Ectodermal cell (in vitro differentiated cells): ENCODE results near the gene DYNLT1.
A peak's percentile ranks its signal among the peaks of the same experiment; 100 is the strongest.
"Not testable (repeated sequence)": the region's sequence is repeated elsewhere in the genome, so short reads cannot be mapped to it uniquely, and the experiment has no call there.

Experiments
- H3K27ac ChIP-seq: 2 replicates; pipeline ENCODE4 v1.7.0; 2013; ENCODE audit warnings: mild to moderate bottlenecking, low read depth, low read length; ENCODE audit not compliant: insufficient read depth, poor library complexity, severe bottlenecking
- H3K27me3 ChIP-seq: 2 replicates; pipeline ENCODE4 v1.7.0; 2013; ENCODE audit warnings: mild to moderate bottlenecking, low read length; ENCODE audit not compliant: insufficient read depth, control insufficient read depth, poor library complexity, severe bottlenecking
- H3K36me3 ChIP-seq: one replicate; pipeline ENCODE4 v1.7.0; 2013; ENCODE audit warnings: low read length; ENCODE audit not compliant: control insufficient read depth, insufficient read depth
- H3K4me1 ChIP-seq: one replicate; pipeline ENCODE4 v1.7.0; 2013; ENCODE audit warnings: low read length; ENCODE audit not compliant: control insufficient read depth, insufficient read depth
- H3K4me3 ChIP-seq: 2 replicates; pipeline ENCODE4 v1.7.0; 2013; ENCODE audit warnings: low read depth, low read length, control low read depth; ENCODE audit not compliant: insufficient read depth
- H3K9me3 ChIP-seq: 2 replicates; pipeline ENCODE4 v1.7.0; 2013; ENCODE audit warnings: mild to moderate bottlenecking, low read length, moderate library complexity; ENCODE audit not compliant: control insufficient read depth
- WGBS, 2 experiments: methylation state at CpG; one replicate each; pipeline ENCODE4 v1.1.7; 2013; ENCODE audit warnings: missing lambda C conversion rate in 2 of 2; 5-methylcytosine and 5-hydroxymethylcytosine counted together

DYNLT1 gene

DNA sequence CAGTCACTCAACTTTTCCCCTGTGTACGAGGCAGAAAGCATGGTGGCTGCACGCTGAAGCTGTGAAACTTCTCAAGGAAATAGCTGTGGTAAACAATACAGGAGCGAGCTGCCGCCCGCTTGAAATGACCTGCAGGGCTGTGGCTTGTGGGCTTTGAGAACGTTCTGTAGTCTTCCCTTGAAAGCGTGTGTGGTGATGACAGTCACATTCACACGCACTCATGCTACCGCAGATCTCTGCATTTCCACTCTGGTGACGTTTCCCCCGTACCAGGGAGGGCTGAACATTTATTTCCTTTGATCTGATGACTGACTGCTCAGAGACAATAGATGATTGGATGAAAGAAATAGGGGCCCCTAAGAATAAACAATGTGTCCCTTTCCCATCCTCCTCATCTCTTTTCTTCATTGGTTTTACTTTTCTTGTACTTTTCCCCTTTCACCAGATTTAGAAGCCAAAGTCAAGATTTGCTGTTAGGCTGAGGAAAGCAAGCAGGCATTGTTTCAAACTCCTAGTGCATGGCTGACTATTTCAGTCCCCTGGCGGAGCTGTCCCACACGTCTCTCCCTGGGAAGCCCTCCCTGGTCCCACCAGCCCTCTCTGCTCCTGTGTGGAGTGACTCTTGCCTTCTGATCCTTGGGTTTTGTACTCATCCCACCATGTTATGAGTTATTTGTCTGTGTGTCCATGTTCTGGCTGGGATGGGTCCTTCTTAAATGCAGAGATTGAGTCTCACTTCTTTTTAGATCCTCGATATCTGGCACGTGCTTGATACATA is 9.2 kb upstream of the DYNLT1 start:
- H3K4me1 ChIP-seq: no peaks in the 10 kb centered on the region
- H3K27me3 ChIP-seq: no peaks in the 10 kb centered on the region
- no peaks in the 10 kb centered on the region for H3K9me3 ChIP-seq
- no peaks in the 10 kb centered on the region for H3K36me3 ChIP-seq
- WGBS, 2 experiments: 83 to 88% methylated on average over 15 of the region's 15 CpGs
- no peak overlapping the region for H3K27ac ChIP-seq
- no peak overlapping the region for H3K4me3 ChIP-seq

- H3K27ac ChIP-seq, H3K4me1 ChIP-seq, H3K4me3 ChIP-seq, H3K36me3 ChIP-seq, H3K9me3 ChIP-seq, H3K27me3 ChIP-seq: not testable (repeated sequence)
- WGBS, 2 experiments: 93 to 94% methylated on average over 15 to 16 of the region's 17 CpGs
Measured at GRCh38 chr6:158651981-158652737, 7.6 kb upstream of the DYNLT1 start.

DNA sequence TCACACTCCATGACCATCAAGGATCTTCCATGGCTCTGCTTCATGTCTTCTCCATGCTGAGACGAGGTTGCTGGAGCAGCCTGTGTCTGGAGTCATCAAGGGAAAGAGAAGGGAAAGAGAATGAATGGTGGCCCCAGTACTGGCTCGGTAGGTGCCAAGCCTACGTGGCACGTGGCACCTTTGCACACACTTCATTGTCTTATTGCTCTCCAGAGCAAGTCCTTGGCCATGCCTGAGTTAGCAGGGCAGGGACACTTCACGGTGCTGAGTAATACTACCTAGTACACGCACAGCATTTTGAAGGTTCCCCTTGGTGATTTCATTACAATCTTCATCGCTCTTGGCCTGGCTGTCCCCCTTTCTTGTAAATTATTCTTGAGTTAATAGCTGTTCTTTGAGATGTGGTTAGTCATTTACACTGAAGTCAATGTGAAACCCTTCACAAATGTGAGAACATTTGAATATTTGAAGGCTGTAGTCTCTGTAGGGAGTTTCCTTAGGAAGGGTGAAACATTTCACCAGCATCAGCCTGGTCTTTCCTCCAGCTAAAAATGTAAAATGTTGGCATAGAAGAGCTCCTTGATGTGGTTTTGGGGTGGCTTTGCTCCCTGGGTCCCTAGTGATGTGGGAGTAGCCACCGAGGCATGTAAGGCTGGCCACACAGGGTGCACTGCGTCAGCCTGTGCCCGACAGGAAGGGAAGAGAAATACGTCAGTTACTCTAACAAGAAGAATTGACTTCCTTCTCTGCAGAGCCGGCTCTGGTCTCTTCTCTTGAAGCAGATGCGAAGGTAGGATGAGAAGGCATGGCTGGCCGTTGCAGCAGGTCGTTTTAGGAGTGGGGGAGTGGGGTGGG is 5.0 kb upstream of the DYNLT1 start, which contains the start of gene SYTL3:
TSS of gene SYTL3 (plus strand) at position 766 of the 855 bp plus-strand sequence. CDS start 13,215 bp downstream, outside the sequence.
- no peaks in the 10 kb centered on the region for H3K9me3 ChIP-seq
- no peak within 1 kb of the TSS for H3K27ac ChIP-seq
- H3K27me3 ChIP-seq: peaks cover 9% of the 10 kb centered on the region
- H3K4me1 ChIP-seq: no peaks in the 10 kb centered on the region
- no peaks in the 10 kb centered on the region for H3K36me3 ChIP-seq
- 83 to 85% methylated on average over 13 to 15 of the region's 15 CpGs for WGBS, 2 experiments
- no peak within 1 kb of the TSS for H3K4me3 ChIP-seq

DNA sequence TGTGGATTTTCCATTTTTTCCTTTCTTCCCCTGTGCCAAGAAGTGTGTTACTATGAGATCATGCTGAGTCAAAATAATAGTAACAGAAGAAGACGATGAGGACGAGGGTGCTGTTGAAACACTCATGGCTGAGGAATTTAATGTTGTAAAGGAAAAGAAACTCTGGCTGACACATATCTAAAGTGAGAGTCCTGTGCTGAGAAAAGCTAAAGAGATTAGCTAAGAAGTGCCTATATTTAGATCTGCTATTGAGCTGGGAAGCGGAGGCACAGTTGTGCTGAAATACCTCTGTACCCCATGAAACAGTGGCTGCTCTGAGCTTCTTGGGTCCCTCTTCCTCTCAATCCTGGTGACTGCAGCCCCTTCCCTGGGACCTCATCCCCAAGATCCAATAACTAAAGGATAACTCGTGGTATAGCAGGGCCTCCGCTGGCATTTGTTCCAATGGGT is 4.2 kb upstream of the DYNLT1 start:
- WGBS, 2 experiments: 94 to 95% methylated on average over 3 to 5 of the region's 5 CpGs
- H3K4me1 ChIP-seq: no peaks in the 10 kb centered on the region
- no peak overlapping the region for H3K27ac ChIP-seq
- no peaks in the 10 kb centered on the region for H3K36me3 ChIP-seq
- H3K4me3 ChIP-seq: no peak overlapping the region
- H3K9me3 ChIP-seq: no peaks in the 10 kb centered on the region
- H3K27me3 ChIP-seq: peaks cover 9% of the 10 kb centered on the region

DNA sequence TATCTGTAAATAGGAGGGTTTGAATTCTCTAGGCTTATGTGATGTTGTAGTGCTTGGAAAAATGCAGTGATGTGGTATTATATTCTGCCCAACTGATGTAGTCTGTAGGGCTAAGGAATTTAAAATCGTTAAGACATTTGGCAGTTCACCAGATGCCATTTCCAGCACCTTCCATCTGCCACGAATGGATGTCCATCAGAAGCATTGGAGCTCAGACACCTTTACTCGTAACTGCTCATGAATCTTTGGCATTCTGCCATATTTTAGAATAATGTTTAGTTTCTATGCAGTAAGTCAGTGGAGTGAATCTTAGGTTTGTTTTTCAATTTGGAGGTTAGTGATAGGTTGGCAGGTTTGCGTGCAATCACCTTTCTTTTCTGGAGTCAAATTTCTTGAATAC is 3.0 kb upstream of the DYNLT1 start:
- no peak overlapping the region for H3K4me3 ChIP-seq
- no peak overlapping the region for H3K27ac ChIP-seq
- peaks cover 9% of the 10 kb centered on the region for H3K27me3 ChIP-seq
- H3K36me3 ChIP-seq: no peaks in the 10 kb centered on the region
- peaks cover 8% of the 10 kb centered on the region for H3K4me1 ChIP-seq
- H3K9me3 ChIP-seq: no peaks in the 10 kb centered on the region
- WGBS, 2 experiments: 83 to 86% methylated on average over 4 of the region's 4 CpGs

- Histone ChIP-seq H3K27me3 (peaks cover 9% of the 10 kb centered on the region), H3K4me3 (no peak overlapping the region), H3K27ac (no peak overlapping the region), H3K36me3 (no peaks in the 10 kb centered on the region), H3K9me3 (no peaks in the 10 kb centered on the region), H3K4me1 (peaks cover 8% of the 10 kb centered on the region)
- WGBS, 2 experiments: 85 to 86% methylated on average over 10 of the region's 10 CpGs
Measured at GRCh38 chr6:158646023-158646910, 1.7 kb upstream of the DYNLT1 start.

DNA sequence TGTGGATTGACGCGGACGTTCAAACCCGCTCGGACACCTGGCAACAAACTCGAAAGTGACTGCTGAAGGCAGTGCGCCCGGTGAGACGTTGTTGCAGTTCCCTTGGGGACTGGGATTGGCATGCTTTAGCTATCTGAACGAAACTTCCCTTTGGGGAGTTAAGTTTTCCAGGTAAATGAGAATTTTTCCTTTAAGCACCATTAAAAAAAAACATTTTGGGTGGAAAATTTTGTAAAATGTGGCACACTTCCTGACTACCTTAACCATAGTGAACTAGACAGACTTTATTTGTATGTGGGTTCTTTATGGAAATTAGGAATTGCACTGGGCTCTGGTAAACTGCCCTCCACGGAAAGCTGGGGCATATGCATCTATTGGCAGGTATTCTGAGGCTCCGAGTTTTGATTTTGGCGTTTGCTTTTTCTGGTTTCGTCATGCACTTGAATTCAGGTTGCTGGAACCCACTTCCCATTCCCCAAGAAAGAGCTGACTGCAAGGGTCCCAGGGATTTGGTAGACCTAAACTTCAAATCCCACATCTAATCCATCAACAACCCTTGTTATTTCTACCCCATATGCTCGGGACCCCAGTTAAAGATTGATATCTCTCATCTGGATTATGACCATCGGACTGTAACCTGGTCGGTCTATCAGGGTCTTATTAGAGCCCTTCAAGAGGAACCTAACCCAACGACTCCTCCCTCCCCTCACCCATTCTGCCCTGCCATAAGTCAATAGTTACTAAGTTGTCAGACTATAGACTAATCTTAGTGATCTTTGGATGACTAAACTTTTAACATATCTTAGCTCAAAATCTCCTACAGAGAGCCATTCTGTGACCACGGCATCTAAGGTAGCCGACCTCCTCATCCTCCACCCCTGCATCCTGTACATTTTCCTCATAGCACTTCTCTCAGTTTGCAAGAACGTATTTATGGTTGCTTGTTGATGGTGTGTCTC is 800 bp upstream of the DYNLT1 start:
- no peak overlapping the region for H3K27ac ChIP-seq
- 34 to 35% methylated on average over 19 to 21 of the region's 21 CpGs for WGBS, 2 experiments

GRCh38 chr6:158643836-158644230 is 710 bp downstream of the DYNLT1 start:
- 8 to 10% methylated on average over 21 of the region's 21 CpGs for WGBS, 2 experiments
- Histone ChIP-seq H3K4me3 (peak overlapping the region; percentile 97), H3K36me3 (no peaks in the 10 kb centered on the region), H3K27ac (no peak overlapping the region), H3K9me3 (no peaks in the 10 kb centered on the region), H3K27me3 (peaks cover 9% of the 10 kb centered on the region), H3K4me1 (peaks cover 15% of the 10 kb centered on the region)

More for the DNA sequence above, 800 bp upstream of the DYNLT1 start:
- H3K4me1 ChIP-seq: peaks cover 13% of the 10 kb centered on the region
- peak overlapping the region; percentile 97 for H3K4me3 ChIP-seq
- H3K27me3 ChIP-seq: peaks cover 9% of the 10 kb centered on the region
- H3K36me3 ChIP-seq: no peaks in the 10 kb centered on the region
- H3K9me3 ChIP-seq: no peaks in the 10 kb centered on the region
